Fibroblast of lung (primary cell): Measurements from ENCODE around the gene PLEKHA7. TPM values are rescaled to one million over a fixed set of nuclear protein-coding genes. Genes with fewer than 3 reads are reported as not detected.

Experiments
- DNase-seq, 2 donors: peaks; one replicate each; pipeline versions ENCODE4 v3.0.0 to v3.0.0-alpha.2; 2010; ENCODE audit warnings: low read depth in 2 of 2
- H2AFZ ChIP-seq: 2 replicates; pipeline ENCODE4 v1.5.1; 2012; ENCODE audit warnings: low read length, control low read depth, inconsistent platforms
- H3K27ac ChIP-seq: 2 replicates; pipeline ENCODE4 v1.5.1; 2011; ENCODE audit warnings: low read length, control low read depth; ENCODE audit not compliant: insufficient read depth
- H3K27me3 ChIP-seq: 2 replicates; pipeline ENCODE4 v1.5.1; 2011; ENCODE audit warnings: mild to moderate bottlenecking, low read length; ENCODE audit not compliant: control insufficient read depth, insufficient read depth
- H3K36me3 ChIP-seq: 2 replicates; pipeline ENCODE4 v1.5.1; 2011; ENCODE audit warnings: low read length; ENCODE audit not compliant: control insufficient read depth, insufficient read depth
- H3K4me1 ChIP-seq: 2 replicates; pipeline ENCODE4 v1.5.1; 2011; ENCODE audit warnings: low read length; ENCODE audit not compliant: control insufficient read depth, insufficient read depth; ENCODE audit errors: extremely low read depth
- H3K4me2 ChIP-seq: 2 replicates; pipeline ENCODE4 v1.5.1; 2011; ENCODE audit warnings: low read length, control low read depth; ENCODE audit not compliant: insufficient read depth; ENCODE audit errors: extremely low read depth
- H3K4me3 ChIP-seq, 4 experiments: fragments of 200-600 bp in 1 of 4; sonication (generic) in 1 of 4; replicated peaks in 1 of 4; 2 replicates each; pipeline ENCODE4 v1.5.1; 2011 to 2016; ENCODE audit warnings: low read length in 4 of 4, low read depth in 3 of 4, mild to moderate bottlenecking in 3 of 4, control low read depth in 2 of 4, inconsistent platforms in 1 of 4, mixed read lengths in 1 of 4; ENCODE audit not compliant: insufficient read depth in 1 of 4; ENCODE audit errors: control extremely low read depth in 1 of 4
- H3K79me2 ChIP-seq: 2 replicates; pipeline ENCODE4 v1.5.1; 2012; ENCODE audit warnings: mild to moderate bottlenecking, low read length, inconsistent platforms; ENCODE audit not compliant: control insufficient read depth, insufficient read depth
- H3K9ac ChIP-seq: 2 replicates; pipeline ENCODE4 v1.5.1; 2011; ENCODE audit warnings: mild to moderate bottlenecking, low read length, control low read depth; ENCODE audit not compliant: insufficient read depth
- H3K9me3 ChIP-seq: 2 replicates; pipeline ENCODE4 v1.5.1; 2012; ENCODE audit warnings: low read depth, low read length; ENCODE audit not compliant: control insufficient read depth, insufficient read depth
- H4K20me1 ChIP-seq: 2 replicates; pipeline ENCODE4 v1.5.1; 2011; ENCODE audit warnings: low read length; ENCODE audit not compliant: control insufficient read depth, insufficient read depth; ENCODE audit errors: extremely low read depth
- CTCF ChIP-seq, 2 donors: IDR thresholded peaks in 1 of 2; conservative IDR thresholded peaks in 1 of 2; 1 replicate in 1 of 2; 2 replicates in 1 of 2; pipeline ENCODE4 v1.5.1; 2011 to 2012; ENCODE audit warnings: low read length in 2 of 2, control low read depth in 1 of 2, inconsistent platforms in 1 of 2, low read depth in 1 of 2, mild to moderate bottlenecking in 1 of 2
- EZH2 ChIP-seq: IDR thresholded peaks from 2 replicates; pipeline ENCODE4 v1.5.1; 2012; ENCODE audit warnings: low read length, control low read depth, mild to moderate bottlenecking; ENCODE audit errors: missing control alignments
- polyA plus RNA-seq, 2 donors: library from polyadenylated mRNA; depleted of rRNA in 1 of 2; stranded (reverse) in 1 of 2; unstranded in 1 of 2; fragments of >200 nt; gene quantifications; 2 replicates each; pipeline ENCODE4 v1.2.1, GENCODE V29; 2011 to 2012; ENCODE audit warnings: missing spikeins in 1 of 2
- total RNA-seq: library from RNA; depleted of rRNA; stranded (reverse); fragments of >200 nt; gene quantifications from 2 replicates; pipeline ENCODE4 v1.2.1, GENCODE V29; 2014

The PLEKHA7 gene
- total and polyA plus RNA-seq, 2 donors (not counting 1 experiment from before 2014, with no cell fraction given) = 0.11 to 0.17 TPM

- H3K36me3 ChIP-seq = no peaks in the 10 kb centered on the region
- H3K27me3 ChIP-seq = peaks cover 2% of the 10 kb centered on the region
- H3K79me2 ChIP-seq = no peaks in the 10 kb centered on the region
- no peak overlapping the region for H3K27ac ChIP-seq
- H3K4me1 ChIP-seq = no peaks in the 10 kb centered on the region
- H4K20me1 ChIP-seq = no peaks in the 10 kb centered on the region
- no peak overlapping the region for H3K4me2 ChIP-seq
- no peaks in the 10 kb centered on the region for H3K9me3 ChIP-seq
- DNase-seq = no peak
- no peak overlapping the region for H3K4me3 ChIP-seq
- TF ChIP-seq CTCF (conservative IDR thresholded peaks at IDR 0.05 in 1 of 2, IDR thresholded peaks at IDR 0.05 in 1 of 2; ENCODE audit: low read depth in 1 of 2, low read length in 2 of 2) = no peak
- TF ChIP-seq EZH2 = no peak
- H2AFZ ChIP-seq = no peak overlapping the region
- no peak overlapping the region for H3K9ac ChIP-seq
Measured at GRCh38 chr11:16862726-16863125, 151.5 kb downstream of the PLEKHA7 start.

- Histone ChIP-seq H3K9ac (no peak overlapping the region), H3K4me1 (no peaks in the 10 kb centered on the region), H3K79me2 (no peaks in the 10 kb centered on the region), H3K27ac (no peak overlapping the region), H3K4me2 (no peak overlapping the region), H3K27me3 (peaks cover 2% of the 10 kb centered on the region), H3K36me3 (no peaks in the 10 kb centered on the region), H3K4me3 (no peak overlapping the region), H2AFZ (no peak overlapping the region), H3K9me3 (no peaks in the 10 kb centered on the region), H4K20me1 (no peaks in the 10 kb centered on the region)
- TF ChIP-seq CTCF (conservative IDR thresholded peaks at IDR 0.05 in 1 of 2, IDR thresholded peaks at IDR 0.05 in 1 of 2; ENCODE audit: low read depth in 1 of 2, low read length in 2 of 2) = no peak
- DNase-seq = no peak
Measured at GRCh38 chr11:16861862-16862261, 152.4 kb downstream of the PLEKHA7 start.

GRCh38 chr11:16860617-16861016 is 153.6 kb downstream of the PLEKHA7 start:
- Histone ChIP-seq H3K27ac (no peak overlapping the region), H3K4me1 (no peaks in the 10 kb centered on the region), H2AFZ (no peak overlapping the region), H4K20me1 (no peaks in the 10 kb centered on the region), H3K4me3 (no peak overlapping the region), H3K79me2 (no peaks in the 10 kb centered on the region), H3K27me3 (peaks cover 2% of the 10 kb centered on the region), H3K9me3 (no peaks in the 10 kb centered on the region), H3K9ac (no peak overlapping the region), H3K36me3 (no peaks in the 10 kb centered on the region), H3K4me2 (no peak overlapping the region)
- TF ChIP-seq CTCF (conservative IDR thresholded peaks at IDR 0.05 in 1 of 2, IDR thresholded peaks at IDR 0.05 in 1 of 2; ENCODE audit: low read depth in 1 of 2, low read length in 2 of 2) = no peak
- no peak for TF ChIP-seq EZH2
- DNase-seq = no peak
